Endometrium (tissue), 2 donors: ENCODE data around the gene LEMD2.
"Not testable (repeated sequence)": the region's sequence is repeated elsewhere in the genome, so short reads cannot be mapped to it uniquely, and the experiment has no call there.

Experiments
- FAIRE-seq: peaks from 2 replicates; lab custom pipeline; 2012; peaks lifted over from hg19 to GRCh38; lab: Jason Lieb, UNC
- donor health status: control.
- donor health status: control.

LEMD2 gene

DNA sequence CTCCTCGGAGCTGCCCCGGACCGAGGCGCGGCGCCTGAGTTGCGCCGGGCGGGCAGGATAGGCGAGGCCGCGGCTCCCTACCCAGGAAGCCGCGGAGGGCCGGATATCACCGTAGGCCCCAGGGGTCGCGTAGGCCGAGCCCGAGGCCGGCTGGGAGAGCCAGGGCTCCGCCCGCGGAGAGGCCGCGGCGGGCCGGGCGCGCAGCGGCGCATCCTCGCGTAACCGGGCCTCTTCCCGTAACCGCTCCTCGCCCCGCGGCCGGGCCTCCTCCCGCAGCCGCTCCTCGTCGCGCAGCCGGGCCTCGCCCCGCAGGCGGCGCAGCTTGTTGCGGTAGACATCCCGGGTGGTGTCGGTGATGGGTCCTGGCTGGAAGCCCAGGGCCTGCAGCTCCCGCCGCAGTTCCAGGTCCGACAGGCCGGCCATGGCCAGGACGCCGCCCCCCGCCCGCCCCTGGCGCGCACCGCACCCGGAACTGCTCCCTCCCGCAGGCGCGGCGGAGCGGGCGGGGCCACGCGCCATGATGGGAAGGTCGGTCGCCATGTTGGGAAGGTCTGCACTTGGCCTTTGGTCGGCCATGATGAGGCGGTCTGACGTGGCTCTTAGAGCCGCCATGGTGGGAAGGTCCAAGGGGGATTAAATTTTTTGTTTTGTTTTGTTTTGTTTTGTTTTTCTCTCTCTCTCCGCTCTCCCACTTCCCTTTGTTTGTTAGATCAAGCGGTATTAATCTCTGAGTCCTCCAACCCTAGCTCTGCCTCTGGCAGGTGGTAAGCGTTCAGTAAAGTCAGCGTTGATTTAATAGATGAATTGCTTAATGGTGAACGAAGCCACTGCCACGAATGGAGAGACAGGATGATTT, at the start of gene LEMD2:
LEMD2 (minus strand) TSS at position 437 of the 856 bp plus-strand sequence; CDS start at position 423, 14 bp downstream.
- FAIRE-seq: no peak

DNA sequence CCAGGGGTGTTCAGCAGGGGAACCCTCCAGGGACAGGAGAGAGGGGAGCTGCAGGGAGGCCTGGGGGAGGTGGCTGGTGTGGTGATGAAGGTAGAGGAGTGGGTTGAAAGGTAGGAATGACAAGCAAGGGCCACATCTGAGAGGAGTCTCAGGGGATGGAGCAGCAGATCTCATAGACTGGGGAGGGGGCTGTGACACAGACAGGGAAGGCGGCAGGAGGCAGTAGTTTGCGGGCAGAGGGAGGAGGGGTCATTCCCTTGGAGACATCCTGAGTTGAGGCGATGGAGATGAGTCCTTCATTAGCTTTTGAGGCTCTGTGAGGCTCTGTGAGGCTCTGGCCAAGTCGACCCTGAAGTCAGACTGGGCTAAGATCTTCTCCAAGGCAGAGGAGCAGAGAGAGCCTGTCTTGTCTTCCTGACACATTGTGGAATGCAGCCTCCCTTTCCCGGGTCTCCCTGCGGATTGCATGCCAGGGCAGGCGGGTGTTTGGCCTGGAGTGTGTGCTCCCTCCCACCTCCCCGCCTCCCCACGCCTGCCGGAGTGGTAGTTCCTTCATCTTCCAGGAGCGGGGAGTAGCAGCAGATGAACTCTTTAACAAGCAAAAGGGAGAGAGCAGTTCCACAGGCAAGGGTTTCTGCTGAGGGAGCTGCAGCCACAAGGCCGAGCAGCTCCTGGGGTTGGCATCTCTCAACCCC, 49.2 kb upstream of the LEMD2 start:
- FAIRE-seq: no peak

DNA sequence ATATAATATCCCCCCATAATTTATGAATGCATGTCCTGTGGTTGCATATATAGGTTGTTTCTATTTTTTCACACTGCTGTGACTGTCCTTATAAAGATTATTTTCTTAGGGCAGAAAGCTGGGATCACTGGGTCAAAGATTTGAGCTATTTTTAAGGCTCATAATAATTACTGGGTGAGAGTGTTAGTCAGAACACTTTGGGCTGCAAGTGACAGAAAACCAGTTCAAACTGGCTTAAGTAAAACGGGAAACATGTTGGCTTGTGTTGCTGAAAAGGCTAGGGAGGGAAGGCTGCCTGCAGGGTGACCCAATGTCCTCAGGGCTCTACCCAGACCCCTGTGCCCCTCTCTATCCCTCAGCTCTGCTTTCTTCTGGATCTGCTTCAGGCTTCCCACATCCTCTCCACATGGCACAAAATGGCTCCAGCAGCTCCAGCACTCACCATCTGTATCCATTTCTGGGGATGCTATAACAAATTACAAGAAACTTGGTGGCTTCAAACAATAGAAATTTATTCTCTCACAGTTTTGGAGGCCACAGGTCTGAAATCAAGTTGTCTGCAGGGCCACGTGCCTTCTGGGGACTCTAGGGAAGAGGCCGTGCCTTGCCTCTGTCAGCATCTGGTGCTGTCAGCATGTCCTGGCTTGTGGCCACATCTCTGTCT, 48.0 kb upstream of the LEMD2 start:
- no peak for FAIRE-seq

DNA sequence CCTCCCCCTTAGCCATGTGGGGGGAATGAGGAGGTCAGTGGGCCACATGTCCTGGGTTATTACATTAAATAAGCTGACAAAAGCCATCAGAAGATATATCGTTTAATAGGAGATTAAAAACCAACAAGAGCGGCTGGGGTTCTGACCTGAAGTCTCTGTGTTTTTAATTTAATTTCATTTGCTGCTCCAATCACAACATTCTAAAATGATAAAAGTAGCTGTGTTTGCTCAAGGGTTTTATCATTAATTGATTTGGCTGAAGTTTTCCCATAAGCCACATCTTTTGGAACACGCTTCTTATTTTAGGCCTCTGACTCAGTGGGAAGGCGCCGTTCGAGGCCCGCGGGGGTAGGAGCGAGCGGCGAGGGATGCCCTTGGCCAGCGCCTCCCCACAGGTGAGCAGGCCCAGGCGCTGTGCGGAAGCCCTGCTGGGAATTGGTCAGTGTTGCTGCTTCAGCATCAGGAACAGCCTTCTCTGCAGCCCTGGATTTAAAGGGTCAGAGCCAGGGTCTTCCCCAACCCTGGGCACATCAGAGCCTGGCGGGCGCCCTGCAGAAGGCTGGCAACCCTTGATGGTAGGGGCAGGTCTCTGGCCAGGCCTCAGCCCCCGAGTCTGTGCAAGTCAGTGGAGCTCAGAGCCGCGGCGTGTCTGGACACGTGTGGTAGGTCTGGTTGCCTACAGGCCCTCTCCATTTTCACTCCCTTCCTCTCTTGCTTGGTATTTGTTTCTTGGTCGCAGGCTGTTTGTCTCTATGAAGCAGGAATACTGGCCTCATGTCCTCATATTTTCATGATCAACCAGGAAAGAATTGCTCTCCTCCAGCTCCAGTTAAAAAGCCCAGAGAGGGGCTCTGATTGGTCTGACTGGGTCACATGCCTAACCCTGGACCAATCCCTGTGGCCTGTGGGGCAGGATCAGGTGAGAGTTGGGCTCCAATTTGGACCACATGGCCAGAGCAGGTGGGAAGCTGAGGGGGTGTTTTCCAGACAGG, 45.8 kb upstream of the LEMD2 start:
- FAIRE-seq: no peak

DNA sequence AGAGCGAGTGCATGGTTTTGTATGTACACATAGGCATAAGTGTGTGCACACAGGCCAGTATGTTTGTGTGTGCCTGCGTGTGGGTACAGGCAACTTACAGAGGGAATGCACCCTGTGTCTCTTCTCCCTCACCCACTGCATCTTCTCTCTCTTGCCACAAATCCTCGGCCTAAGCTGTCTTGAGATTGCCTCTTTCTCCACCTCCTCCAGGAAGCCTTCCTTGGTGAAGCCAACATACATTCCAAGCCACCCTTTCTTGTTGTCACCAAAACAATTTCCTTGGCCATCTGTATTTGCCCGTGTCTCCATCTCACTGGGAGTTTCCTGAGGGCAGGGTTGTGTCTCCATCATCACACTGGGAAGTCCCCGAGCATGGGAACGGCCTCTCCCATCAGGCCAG, 44.7 kb upstream of the LEMD2 start:
- no peak for FAIRE-seq

DNA sequence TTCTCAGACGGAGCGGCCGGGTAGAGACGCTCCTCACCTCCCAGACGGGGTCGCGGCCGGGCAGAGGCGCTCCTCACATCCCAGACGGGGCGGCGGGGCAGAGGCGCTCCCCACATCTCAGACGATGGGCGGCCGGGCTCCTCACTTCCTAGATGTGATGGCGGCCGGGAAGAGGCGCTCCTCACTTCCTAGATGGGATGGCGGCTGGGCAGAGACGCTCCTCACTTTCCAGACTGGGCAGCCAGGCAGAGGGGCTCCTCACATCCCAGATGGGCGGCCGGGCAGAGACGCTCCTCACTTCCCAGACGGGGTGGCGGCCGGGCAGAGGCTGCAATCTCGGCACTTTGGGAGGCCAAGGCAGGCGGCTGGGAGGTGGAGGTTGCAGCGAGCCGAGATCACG, 43.9 kb upstream of the LEMD2 start:
- FAIRE-seq: not testable (repeated sequence)

DNA sequence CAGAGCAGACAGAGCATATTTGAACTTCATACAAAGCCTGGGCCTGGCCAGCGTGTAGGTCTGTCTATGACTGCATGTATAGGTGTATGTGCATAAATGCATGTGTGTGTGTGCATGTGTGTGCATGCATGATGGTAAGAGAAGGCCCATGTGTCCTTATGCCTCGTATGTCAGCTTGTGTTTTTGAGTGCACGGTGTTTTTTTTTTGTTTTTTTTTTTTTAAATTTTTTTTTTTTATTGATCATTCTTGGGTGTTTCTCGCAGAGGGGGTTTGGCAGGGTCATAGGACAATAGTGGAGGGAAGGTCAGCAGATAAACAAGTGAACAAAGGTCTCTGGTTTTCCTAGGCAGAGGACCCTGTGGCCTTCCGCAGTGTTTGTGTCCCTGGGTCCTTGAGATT, 42.8 kb upstream of the LEMD2 start:
- not testable (repeated sequence) for FAIRE-seq

DNA sequence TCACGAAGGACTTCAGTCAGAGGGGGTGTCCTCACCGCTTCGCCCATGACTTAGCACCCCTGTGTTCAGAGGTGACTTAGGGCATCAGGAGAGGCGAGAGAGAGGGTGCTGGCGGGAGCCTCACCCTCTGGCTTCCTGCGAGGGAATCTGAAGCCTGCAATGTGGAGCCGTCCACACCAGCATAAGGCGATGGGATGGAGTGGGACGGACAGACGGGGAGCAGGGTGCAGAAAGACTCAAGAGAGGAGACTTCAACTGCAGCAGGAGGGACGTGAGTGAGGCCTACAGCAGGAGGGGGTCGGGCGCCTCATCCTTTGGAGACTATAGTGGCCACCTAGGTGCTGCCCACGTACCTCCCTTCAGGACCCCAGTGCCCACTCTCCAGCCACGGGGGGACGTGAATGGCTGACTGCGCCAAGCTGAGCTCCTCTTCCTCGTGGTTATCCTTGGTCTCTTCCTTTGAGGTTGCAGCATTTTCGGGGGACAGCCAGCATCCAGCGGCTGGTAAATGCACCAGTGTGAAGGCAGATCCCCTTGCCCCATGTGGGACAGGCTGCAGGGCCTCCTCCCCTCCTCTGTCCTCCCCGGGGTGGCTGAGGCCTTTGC, 41.8 kb upstream of the LEMD2 start:
- no peak for FAIRE-seq

DNA sequence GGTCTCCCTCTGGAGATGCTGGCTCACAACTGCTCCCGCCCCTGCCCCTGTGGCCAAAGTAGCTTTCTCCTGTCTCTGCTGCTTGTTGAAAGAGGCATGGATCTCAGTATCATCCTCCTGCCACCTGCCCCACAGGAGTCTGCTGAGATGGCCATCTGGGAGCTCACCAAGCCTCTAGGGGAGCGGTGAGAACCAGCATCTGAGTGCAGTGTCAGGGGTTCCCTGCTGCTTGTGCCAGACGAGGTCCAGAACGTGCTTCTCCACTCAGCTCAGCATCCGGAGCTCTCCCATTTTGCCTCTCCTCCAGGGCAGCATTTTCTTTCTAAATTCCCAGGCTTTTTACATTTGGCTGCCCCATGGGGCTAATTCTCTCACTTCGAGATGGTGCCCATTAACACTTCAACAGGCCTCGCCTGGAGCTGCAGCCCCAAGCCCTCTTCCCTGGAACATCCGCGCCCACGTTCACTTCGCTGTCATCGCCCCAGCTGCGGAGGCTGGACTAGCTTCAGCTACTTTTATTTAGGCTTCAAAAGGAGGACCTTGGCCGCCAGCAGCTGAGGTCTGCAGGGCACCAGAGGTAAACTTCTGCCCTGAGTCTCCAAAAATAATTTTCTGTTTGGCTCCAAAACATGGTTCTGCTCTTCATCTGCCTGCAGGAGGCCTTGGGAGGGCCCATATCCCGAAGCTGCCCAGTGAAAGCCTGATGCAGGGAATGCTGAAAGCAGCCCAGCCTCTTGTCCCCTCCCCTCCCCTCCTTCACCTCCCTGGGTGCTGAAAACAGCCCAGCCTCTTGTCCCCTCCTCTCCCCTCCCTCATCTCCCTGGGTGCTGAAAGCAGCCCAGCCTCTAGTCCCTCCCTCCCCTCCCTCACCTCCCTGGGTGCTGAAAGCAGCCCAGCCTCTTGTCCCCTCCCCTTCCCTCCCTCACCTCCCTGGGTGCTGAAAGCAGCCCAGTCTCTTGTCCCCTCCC, 40.1 kb upstream of the LEMD2 start:
- no peak for FAIRE-seq

DNA sequence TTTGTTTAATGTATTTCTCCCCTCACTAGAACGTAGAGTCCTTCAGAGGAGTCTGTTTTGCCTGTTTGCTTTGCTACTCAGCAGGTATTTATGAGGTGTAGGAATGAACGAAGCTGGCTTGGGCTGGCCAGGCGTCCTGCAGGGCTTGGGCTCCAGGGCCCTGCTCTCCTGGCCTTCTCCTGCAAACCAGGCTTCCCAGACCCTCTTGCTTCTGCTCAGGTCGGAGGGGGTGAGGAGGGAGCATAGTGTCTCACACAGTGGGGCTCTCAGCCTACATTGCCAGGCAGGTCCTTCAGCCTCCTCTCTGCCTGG, 39.5 kb upstream of the LEMD2 start:
- no peak for FAIRE-seq

DNA sequence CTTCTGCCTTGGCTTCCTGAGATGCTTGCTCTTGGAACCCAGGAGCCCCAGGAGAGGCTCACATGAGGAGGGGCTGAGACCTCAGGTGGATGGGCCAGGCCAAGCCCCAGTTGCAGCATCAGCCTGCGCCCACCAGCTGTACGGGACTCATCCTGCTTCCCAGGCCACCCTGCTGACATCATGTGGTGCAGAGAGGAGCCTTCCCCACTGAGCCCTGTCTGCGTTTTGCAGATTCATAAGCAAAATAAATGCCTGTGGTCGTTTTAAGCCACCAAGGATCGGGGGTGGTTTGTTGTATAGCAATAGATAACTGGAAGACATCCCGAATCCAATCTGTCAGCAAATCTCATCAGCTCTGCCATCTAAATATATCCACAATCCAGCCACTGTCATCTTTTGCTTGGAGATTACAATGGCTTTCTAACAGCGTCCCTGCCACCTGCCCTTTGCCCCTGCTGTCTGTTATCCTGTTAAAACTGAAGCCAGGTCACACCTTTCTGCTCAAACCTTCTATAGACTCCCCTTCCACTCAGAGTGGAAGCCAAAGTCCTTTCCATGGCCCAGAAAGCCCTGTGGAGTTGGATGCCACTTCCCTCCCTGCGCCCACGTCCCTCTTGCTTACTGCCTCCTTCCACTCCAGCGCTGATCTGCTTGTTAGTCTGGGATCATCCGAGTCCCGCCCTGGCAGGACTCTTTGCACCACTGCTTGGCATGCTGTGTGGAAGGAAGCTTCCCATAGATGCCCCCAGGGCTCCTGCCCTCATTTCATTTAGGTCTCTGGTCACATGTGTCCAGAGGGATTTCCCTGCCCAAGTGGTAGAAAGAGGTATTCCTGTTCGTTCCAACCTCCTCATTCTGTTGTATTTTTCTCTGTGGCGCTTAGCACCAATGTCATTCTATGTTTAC, 38.9 kb upstream of the LEMD2 start:
- no peak for FAIRE-seq

DNA sequence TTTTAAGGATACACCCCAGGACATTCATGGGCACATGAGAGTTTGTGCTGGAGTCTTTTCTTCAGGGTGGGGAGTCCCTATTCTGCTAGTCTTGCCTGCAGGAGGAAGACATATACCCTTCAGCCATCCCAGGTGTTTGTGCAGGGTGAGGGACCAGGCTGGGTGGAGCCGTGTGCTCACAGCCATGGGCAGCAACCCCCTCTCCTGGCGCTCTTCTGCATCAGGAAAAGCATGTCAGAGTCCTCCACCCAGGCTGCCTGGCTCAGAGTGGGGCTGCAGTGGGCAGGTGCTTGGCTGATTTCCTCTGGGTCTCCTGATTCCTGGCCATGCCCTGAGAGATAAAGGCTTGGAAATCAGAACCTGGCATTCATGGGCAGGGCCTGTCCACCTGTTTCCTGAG, 37.6 kb upstream of the LEMD2 start:
- FAIRE-seq: no peak

DNA sequence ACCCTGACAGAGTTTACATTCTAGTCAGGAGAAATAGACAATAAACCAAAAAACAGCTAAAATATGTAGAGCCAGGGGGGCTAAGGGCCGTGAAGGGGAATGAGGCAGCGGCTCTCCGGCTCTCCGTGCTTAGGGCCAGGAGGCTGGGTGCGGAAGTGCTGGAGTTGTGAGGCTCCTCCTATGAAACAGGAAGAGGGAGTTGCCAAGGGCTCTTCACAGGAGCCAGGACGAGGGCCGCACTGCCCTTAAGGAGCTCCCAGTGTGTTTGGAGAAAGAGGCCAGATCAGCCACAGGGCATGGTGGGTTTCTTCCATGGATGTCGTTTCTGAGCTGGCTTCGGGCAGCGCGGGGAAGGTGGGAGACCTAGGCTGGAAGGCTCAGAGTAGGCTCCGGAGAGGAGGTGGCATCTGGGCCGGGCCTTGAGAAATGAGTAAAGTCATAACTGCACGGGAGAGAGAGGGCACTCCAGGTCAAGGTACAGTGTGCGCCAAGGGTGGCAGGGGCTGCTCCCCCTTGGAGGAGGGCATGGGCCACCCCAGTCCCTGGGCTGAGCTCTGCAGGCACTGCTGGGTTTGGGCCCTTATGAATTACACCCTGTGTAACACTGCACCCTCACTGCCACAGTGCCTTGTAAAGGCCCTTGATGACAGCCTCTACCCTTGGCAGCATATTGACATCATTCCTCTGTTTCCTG, 35.7 kb upstream of the LEMD2 start:
- no peak for FAIRE-seq

DNA sequence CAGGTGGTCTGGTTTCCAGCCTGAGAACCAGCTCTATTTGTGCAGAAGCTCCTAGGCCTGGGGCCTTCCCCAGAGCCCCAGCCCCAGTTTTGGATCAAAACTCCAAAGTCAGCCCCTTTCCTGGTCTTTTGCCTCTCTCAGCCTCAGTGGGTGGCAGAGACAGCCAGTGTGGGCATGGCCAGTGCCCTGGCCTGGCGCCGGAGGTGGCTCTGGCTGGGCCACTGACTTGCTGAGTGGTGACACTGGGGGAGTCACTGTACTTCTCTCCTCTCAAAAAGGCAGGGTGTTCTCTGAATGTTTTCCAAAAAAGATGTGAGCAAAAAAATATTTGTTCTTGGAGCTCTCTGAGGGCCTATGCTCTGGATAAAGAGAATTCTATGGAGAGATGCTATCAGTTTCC, 34.9 kb upstream of the LEMD2 start:
- FAIRE-seq: no peak

DNA sequence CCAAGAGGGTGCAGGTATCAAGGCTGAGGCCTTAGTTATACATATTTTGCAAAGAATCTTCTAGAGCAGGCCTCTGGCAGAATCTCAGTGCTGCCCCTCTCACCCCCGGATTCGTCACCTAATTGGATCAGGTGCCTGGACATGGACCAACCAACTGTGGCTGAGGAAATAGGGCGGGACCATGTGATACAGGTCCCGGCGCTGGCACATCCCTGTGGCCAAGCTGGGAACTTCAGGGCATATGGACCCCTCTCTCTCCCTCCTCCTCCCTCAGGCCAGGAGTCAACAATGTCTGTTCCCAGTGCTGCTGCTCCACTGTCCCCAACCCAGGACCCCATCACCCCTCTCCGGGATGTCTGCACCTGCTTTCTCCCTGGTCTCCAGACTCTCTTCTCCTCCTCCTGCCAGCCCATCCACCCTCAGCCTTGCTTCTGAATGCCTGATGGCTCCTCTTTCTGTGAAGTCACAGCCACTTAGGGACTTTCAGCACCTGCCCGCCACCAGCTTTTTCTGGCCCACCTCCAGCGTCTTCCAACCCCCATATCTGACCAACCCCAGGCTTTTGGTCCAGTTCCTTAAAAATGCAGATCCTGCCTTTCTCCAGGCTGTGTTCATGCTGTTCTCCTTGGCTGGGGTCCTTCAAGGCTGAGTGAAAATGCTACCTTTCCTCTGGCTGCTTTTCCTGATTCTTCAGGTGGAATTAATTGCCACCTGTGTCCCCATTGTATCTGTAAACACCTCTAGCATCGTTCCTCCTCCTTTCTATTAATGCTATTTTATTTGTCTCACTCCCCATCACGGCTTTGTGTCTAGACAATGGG, 33.9 kb upstream of the LEMD2 start:
- no peak for FAIRE-seq

DNA sequence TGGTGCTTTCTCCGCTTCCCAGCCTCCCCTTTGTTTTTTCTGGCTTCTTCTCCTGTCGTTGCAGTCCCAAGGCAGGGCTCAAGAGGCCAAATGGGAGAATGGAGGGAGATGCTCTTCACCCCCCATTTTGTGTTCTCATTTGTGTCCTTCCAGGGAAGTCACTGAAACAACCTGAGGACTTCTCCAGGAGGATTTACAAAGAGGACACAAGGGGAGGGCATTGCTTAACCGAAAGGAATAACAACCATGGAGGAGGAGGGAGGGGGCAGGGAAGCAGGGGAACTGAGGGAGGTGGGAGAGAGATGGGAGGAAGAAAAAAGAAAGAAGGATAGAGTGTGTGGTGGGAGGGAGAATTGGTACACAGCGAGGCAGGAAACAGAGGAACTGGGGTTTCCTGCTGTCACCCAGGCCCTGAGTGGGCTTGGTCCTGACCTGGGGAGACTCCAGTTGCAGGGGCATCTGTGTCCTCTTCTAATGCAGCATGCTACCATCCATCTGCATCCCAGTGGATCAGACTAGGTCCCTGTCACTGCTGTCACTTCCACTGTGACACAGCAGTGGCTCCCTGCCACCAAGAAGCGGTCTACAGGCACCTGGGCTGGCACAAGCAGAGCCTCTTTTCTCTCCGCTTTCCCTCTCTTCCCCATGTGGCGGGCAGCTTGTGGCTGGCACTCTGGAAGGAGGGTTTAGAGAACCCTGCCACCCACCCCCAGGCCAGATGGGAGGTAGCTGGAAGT, 32.0 kb upstream of the LEMD2 start:
- no peak for FAIRE-seq

DNA sequence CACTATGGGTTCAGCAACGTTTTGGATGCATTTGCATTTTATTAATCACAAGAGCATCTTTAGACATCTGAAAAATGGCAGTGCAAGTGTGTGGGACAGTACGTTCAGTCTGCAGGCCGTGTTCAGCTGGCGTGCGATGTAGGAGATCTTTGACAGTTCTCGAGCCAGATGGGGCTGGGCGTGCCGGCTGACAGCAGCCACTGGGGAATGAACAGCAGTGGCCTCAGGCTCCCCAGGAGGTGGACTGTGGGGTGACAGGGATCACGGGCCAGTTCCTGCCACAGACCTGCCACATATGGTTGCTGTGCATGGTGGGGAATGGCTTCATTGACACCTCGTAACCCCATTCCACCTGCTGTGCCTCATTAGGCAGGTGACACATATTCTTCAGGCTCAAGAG, 31.3 kb upstream of the LEMD2 start:
- FAIRE-seq: no peak
